HG03064 (cell line): ENCODE data around the gene GTSE1.
"Not testable (repeated sequence)": the region's sequence is repeated elsewhere in the genome, so short reads cannot be mapped to it uniquely, and the experiment has no call there.

Experiments used
- ATAC-seq: cut with Tn5 transposase; IDR thresholded peaks from one replicate; pipeline ENCODE4 v1.9.1; 2021; ENCODE audit warnings: low read depth; ENCODE audit not compliant: unreplicated experiment

Gene GTSE1

GRCh38 chr22:46293577-46294260, 3.0 kb upstream of the GTSE1 start:
- no peak for ATAC-seq

GRCh38 chr22:46294784-46295183, 1.9 kb upstream of the GTSE1 start:
- ATAC-seq: no peak

GRCh38 chr22:46295277-46295971, 1.2 kb upstream of the GTSE1 start:
- ATAC-seq: no peak

- ATAC-seq: peak; percentile 3
Measured at GRCh38 chr22:46297151-46297812, 612 bp downstream of the GTSE1 start.

- ATAC-seq: no peak
Measured at GRCh38 chr22:46299101-46299500, 2.4 kb downstream of the GTSE1 start.

GRCh38 chr22:46300491-46300890, 3.8 kb downstream of the GTSE1 start:
- ATAC-seq: no peak

GRCh38 chr22:46303347-46303965, 6.8 kb downstream of the GTSE1 start:
- no peak for ATAC-seq

GRCh38 chr22:46308283-46308988, 11.8 kb downstream of the GTSE1 start:
- ATAC-seq: no peak

GRCh38 chr22:46309526-46310085, 12.9 kb downstream of the GTSE1 start:
- ATAC-seq: no peak

GRCh38 chr22:46312056-46312455, 15.4 kb downstream of the GTSE1 start:
- no peak for ATAC-seq

GRCh38 chr22:46312848-46313247, 16.2 kb downstream of the GTSE1 start:
- not testable (repeated sequence) for ATAC-seq

- no peak for ATAC-seq
Measured at GRCh38 chr22:46315976-46316375, 19.3 kb downstream of the GTSE1 start.

GRCh38 chr22:46317646-46318045, 21.0 kb downstream of the GTSE1 start:
- no peak for ATAC-seq

GRCh38 chr22:46318576-46318975, 21.9 kb downstream of the GTSE1 start:
- ATAC-seq: no peak

GRCh38 chr22:46319319-46319718, 22.6 kb downstream of the GTSE1 start:
- no peak for ATAC-seq

- no peak for ATAC-seq
Measured at GRCh38 chr22:46320166-46320710, 23.6 kb downstream of the GTSE1 start.

GRCh38 chr22:46320716-46321386, 24.2 kb downstream of the GTSE1 start:
- no peak for ATAC-seq

GRCh38 chr22:46322711-46323110, 26.0 kb downstream of the GTSE1 start:
- ATAC-seq: no peak

- ATAC-seq: no peak
Measured at GRCh38 chr22:46323162-46323561, 26.5 kb downstream of the GTSE1 start.
